GM18519 (cell line): ENCODE data around the gene IRAK2.
"Not testable (repeated sequence)": the region's sequence is repeated elsewhere in the genome, so short reads cannot be mapped to it uniquely, and the experiment has no call there.

Experiments
- ATAC-seq: cut with Tn5 transposase; IDR thresholded peaks from one replicate; pipeline ENCODE4 v1.9.1; 2021; ENCODE audit warnings: mild to moderate bottlenecking, moderate library complexity; ENCODE audit not compliant: unreplicated experiment, low FRiP score

Gene IRAK2

GRCh38 chr3:10158555-10158954, 6.2 kb upstream of the IRAK2 start:
- not testable (repeated sequence) for ATAC-seq

GRCh38 chr3:10160346-10160745, 4.4 kb upstream of the IRAK2 start:
- no peak for ATAC-seq

GRCh38 chr3:10160925-10161324, 3.8 kb upstream of the IRAK2 start:
- ATAC-seq = no peak

- ATAC-seq = no peak
Observed at GRCh38 chr3:10162185-10162584, 2.5 kb upstream of the IRAK2 start.

GRCh38 chr3:10164201-10164545, 546 bp upstream of the IRAK2 start:
- not testable (repeated sequence) for ATAC-seq

GRCh38 chr3:10166213-10166604, 1.5 kb downstream of the IRAK2 start:
- no peak for ATAC-seq

- ATAC-seq = no peak
Observed at GRCh38 chr3:10169000-10169496, 4.3 kb downstream of the IRAK2 start.

- no peak for ATAC-seq
Observed at GRCh38 chr3:10170915-10171478, 6.3 kb downstream of the IRAK2 start.

GRCh38 chr3:10173095-10173925, 8.6 kb downstream of the IRAK2 start:
- ATAC-seq = no peak

GRCh38 chr3:10173926-10174435, 9.3 kb downstream of the IRAK2 start:
- ATAC-seq = no peak

GRCh38 chr3:10175334-10175733, 10.6 kb downstream of the IRAK2 start:
- ATAC-seq = not testable (repeated sequence)

GRCh38 chr3:10176150-10176549, 11.4 kb downstream of the IRAK2 start:
- not testable (repeated sequence) for ATAC-seq

- ATAC-seq = no peak
Observed at GRCh38 chr3:10177737-10178136, 13.0 kb downstream of the IRAK2 start.

- no peak for ATAC-seq
Observed at GRCh38 chr3:10178892-10179291, 14.2 kb downstream of the IRAK2 start.

- ATAC-seq = no peak
Observed at GRCh38 chr3:10180289-10180688, 15.6 kb downstream of the IRAK2 start.

GRCh38 chr3:10180738-10181295, 16.1 kb downstream of the IRAK2 start:
- ATAC-seq = no peak

GRCh38 chr3:10182950-10183349, 18.2 kb downstream of the IRAK2 start:
- no peak for ATAC-seq

GRCh38 chr3:10184250-10184649, 19.5 kb downstream of the IRAK2 start:
- ATAC-seq = no peak

- no peak for ATAC-seq
Observed at GRCh38 chr3:10185804-10186762, 21.4 kb downstream of the IRAK2 start.

- ATAC-seq = no peak
Observed at GRCh38 chr3:10187290-10187876, 22.7 kb downstream of the IRAK2 start.
